NCI-H82 (cell line): ENCODE data around the gene ADAMTS14.
A peak's percentile ranks its signal among the peaks of the same experiment; 100 is the strongest.
"Not testable (repeated sequence)": the region's sequence is repeated elsewhere in the genome, so short reads cannot be mapped to it uniquely, and the experiment has no call there.

Source experiments
- DNase-seq: peaks from one replicate; lab custom pipeline; 2025; lab: John Stamatoyannopoulos, UW

ADAMTS14 gene

DNA sequence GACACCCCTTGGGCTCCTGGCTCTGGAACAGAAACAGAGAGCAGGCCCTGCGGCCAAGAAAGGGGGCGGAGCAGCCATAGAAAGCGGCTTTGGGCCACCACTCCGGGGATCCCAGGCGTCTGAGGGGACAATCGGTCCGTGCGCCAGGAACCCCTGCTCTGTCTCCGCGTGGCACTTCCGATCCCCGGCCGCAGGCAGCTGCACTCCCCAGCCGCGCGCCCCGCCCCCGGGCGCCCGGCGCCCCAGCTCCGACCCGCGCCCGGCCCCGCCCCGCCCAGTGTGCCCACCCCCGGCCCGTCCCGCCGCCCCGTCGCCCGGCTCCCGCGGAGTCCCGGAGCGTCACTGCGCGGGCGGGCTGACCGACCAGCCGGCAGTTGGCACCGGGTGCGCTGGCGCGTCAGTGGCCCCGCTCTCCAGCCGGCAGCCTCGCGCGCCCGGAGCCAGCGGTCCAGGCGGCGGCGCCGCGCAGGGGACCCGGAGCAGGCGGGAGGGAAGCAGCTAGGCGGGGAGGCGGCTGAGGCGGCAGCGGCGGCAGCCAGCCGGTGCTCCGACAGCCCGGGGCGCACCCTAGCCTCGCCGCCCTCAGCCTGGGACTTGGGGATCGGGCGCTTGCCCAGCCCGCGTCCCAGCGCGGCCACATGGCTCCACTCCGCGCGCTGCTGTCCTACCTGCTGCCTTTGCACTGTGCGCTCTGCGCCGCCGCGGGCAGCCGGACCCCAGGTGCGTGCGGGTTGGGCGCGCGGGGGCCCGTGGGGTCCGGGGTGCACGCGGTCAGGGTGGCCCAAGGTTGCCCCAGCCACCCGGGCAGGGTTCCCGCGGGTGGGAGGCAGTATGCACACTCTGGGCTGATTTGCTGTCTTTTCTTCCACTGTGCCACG is at the start of gene ADAMTS14:
Gene ADAMTS14, plus strand, starts transcription at position 342 of the 878 bp plus-strand sequence. Its CDS starts 297 bp downstream, at position 639.
- DNase-seq: peak; percentile 54

DNA sequence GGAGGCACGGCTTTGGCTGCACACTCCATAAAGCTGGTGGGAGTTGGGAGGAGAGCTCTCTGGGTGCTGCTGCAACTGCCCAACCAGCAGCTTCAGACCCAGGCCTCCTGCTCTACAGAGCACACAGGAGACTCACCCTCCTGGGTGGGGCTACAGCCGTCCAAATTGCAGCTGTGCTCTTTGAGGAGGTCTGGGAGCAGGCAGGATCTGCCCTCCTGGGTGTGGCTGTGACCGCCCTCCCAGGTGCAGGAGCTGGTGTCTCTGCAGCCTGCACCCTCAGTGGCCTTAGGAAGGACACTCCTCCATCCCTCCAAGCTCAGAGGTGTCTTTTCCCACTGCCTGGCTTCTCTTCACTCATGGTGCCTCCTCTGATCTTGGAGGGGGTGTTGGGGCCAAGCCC is 49.8 kb upstream of the ADAMTS14 start:
- DNase-seq: no peak

DNA sequence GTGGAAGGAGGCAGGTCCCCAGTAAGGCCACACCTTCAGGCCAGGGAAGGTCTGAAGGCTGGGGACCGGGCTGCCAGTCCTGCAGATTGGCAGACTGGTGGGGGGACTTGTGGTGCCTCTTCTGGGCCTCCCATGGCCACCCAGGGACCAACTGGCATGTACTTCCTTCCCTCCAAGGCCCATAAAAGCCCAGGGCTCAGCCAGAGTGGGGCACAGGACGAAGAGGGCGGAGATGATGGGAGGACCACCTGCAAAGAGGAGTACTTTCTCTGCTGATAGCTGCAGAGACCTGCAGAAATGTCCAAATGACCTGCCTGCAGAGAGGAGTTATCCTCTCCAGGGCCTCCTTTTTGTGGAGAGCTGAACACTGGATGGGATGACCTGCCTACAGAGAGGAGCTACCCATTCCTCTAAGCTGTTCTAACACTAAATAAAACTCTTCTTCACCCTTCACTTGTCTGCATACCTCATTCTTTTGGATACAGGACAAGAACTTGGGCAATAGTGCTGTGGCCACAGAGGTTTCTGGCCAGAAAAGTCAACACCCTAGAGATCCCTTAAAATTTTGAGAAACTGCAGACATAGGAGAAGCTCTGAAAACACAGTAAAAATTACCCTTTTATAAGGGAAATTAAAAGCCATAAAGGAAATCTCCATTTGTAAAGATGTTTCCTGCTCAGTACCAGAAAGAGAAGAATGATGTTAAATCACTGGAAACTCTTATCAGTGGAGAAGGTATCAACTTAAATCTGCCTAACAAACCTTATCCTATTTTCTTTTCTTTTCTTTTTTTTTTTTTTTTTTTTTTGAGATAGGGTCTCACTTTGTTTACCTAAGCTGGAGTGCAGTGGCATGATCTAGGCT is 49.1 kb upstream of the ADAMTS14 start:
- DNase-seq: no peak

DNA sequence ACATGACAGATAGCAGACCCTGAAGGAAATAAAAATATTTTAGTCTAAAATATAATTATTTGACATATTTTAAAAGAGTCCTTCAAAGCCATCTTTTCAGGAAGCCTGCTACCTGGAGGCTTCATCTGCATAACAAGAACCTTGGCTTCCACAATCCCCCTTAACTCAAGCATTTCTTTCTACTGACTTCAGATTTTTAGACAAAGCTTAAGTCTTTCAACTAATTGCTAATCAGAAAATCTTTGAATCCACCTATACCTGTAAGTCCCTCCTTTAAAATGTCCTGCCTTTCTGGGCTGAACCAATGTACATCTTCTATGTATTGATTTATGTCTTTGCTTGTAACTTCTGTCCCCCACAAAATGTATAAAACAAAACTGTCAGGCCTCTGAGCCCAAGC is 46.2 kb upstream of the ADAMTS14 start:
- no peak for DNase-seq

DNA sequence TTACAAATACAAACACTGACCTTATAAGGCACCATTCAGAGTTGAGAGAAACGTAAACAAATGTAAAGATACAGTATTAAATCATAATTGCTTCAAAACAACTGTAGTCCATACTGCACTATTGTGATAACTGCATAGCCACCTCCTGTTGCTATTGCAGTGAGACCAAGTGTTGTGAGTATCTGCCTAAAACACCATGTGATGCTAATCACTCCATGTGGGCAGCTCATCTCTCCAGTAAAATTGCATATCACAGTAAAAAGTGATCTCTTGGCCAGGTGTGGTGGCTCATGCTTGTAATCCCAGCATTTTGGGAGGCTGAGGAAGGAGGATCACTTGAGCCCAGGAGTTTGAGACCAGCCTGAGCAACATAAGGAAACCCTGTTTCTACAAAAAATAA is 43.0 kb upstream of the ADAMTS14 start:
- no peak for DNase-seq

DNA sequence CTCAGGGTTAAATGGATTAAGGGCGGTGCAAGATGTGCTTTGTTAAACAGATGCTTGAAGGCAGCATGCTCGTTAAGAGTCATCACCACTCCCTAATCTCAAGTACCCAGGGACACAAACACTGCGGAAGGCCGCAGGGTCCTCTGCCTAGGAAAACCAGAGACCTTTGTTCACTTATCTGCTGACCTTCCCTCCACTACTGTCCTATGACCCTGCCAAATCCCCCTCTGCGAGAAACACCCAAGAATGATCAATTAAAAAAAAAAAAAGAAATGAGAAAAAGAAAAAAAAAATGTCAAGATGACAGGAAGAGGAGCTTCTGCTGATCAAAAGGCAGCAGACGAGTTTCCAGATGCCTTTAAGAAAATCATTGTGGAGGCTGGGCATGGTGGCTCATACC is 40.6 kb upstream of the ADAMTS14 start:
- not testable (repeated sequence) for DNase-seq

- no peak for DNase-seq
Measured at GRCh38 chr10:70634011-70634410, 38.3 kb upstream of the ADAMTS14 start.

DNA sequence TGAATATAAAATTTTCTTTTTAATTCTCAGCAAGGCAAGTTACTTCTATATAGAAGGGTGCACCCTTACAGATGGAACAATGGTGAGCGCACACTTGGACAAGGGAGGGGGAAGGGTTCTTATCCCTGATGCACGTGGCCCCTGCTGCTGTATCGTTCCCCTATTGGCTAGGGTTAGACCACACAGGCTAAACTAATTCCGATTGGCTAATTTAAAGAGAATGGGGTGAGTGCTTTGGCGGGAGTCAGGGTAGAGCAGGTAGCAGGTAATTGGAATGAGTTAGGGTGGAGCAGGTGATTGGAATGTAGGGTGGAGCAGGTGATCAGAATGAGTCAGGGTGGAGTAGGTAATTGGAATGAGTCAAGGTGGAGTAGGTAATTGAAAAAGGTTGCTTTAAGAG is 37.8 kb upstream of the ADAMTS14 start:
- DNase-seq: not testable (repeated sequence)

DNA sequence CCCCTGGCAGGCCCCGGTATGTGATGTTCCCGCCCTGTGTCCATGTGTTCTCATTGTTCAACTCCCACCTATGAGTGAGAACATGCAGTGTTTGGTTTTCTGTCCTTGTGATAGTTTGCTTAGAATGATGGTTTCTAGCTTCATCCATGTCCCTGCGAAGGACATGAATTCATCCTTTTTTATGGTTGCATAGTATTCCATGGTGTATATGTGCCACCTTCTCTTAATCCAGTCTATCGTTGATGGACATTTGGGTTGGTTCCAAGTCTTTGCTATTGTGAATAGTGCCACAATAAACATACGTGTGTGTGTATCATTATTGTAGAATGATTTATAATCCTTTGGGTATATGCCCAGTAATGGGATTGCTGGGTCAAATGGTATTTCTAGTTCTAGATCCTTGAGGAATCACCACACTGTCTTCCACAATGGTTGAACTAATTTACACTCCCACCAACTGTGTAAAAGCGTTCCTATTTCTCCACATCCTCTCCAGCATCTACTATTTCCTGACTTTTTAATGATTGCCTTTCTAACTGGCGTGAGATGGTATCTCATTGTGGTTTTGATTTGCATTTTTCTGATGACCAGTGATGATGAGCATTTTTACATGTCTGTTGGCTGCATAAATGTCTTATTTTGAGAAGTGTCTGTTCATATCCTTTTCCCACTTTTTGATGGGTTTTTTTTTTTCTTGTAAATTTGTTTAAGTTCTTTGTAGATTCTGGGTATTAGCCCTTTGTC is 32.5 kb upstream of the ADAMTS14 start:
- not testable (repeated sequence) for DNase-seq

- DNase-seq: not testable (repeated sequence)
Measured at GRCh38 chr10:70643272-70643671, 29.0 kb upstream of the ADAMTS14 start.

- not testable (repeated sequence) for DNase-seq
Measured at GRCh38 chr10:70644959-70645358, 27.3 kb upstream of the ADAMTS14 start.

GRCh38 chr10:70647086-70647485 is 25.2 kb upstream of the ADAMTS14 start:
- DNase-seq: no peak

DNA sequence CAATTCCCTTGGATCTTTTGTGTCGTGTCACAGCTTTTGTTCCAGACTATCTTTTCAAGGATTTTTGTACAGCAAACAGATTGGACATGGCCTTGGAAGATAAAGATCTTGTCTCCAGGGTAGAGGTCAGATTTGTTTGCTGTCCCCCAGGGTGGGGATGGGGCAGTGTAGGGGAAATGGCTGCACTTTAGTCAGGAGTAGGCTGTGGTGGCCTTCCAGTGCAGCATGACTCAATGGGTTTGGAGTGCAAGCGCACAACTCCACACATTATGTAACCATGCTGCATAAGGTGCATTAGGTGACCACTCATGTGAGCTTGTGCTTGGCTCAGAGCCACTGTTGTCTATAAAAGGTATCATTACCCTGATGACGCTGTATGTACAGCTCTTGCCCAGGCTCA is 23.9 kb upstream of the ADAMTS14 start:
- peak; percentile 20 for DNase-seq

DNA sequence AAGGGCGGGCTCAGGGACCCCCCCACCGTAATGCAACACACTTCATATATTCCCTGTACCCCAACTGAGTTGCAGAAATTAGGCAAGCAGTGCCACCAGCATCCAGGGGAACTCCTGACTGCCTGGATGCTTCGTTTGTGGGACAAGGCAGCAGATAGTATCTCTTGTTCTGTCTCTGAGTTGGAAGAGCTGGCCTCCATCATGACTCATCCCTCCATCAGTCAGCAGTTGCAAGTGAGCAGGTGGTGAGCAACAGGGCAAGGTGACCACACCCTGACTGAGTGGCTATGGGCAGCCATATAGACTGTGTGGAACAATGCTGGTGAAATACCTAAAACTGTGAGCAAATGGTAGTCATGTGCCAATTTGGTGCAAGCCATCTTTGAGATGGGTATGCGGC is 22.8 kb upstream of the ADAMTS14 start:
- no peak for DNase-seq

DNA sequence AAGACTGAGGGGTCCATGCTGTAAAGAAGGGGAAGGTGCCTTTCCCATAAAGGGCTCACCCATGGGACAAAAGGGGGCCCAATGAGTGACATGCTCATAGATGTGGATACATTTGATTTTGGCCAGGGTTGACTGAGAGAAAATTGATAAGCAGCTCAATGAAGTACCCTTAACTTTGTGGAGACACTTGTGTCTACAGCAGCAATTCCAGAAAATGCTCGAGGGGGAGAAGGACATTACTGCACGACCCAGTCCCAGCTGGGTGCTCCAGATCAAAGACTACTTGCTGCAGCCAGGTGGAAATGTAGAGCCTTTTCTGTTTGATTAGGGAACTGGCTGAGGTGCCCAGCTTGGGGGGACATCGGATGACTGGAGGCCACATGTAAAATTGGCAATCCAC is 22.2 kb upstream of the ADAMTS14 start:
- DNase-seq: no peak

DNA sequence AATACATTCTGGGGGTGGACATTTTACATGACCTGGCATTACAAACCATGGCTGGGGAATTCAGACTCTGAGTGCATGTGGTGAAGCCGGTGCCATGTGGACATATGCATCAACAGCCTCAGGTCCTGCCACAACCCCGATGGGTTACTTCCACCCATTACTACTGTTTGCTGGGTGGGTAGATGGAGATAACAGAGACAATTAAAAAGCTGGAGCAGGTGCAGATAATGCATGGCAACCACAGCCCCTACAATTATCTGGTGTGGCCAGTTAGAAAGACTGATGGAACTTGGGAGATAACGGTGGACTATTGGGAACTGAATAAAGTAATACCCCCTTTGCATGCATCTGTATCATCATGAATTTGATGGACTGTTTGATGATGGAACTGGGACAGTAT is 21.6 kb upstream of the ADAMTS14 start:
- no peak for DNase-seq

DNA sequence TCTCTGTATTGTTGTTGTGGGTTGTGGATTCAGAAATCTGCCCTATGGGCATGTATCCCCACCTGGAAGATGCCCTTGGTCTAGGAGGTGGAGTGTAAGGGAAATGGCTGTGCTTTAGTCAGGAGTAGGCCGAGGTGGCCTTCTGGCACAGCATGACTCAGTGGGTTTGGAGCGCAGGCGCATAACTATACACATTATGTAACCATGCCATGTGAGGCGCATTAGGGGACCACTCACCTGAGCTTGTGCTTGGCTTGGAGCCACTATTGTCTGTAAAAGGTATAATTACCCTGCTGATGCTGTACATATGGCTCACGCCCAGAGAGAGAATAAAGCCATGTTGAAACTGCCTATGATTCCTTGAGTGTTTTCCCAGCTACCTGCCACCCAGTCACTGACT is 20.6 kb upstream of the ADAMTS14 start:
- DNase-seq: peak; percentile 23

- DNase-seq: no peak
Measured at GRCh38 chr10:70652761-70653657, 19.3 kb upstream of the ADAMTS14 start.

DNA sequence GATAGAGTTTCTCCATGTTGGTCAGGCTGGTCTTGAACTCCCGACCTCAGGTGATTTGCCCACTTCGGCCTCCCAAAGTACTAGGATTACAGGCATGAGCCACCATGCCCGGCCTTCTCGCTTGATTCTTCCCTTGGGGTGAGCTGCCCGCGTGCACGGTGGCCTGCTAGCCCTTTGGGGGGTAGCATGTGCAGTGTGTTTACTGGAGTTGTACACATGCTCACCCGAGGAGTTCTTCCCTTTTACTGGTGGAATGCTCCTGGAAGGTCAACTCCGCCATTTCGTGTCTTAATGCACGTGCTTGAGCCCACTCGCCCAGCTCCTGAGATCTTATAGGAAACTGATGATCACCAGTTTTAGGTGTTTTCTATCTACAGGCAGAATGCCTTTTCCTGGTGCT is 17.0 kb upstream of the ADAMTS14 start:
- no peak for DNase-seq

- DNase-seq: no peak
Measured at GRCh38 chr10:70656489-70656888, 15.8 kb upstream of the ADAMTS14 start.

DNA sequence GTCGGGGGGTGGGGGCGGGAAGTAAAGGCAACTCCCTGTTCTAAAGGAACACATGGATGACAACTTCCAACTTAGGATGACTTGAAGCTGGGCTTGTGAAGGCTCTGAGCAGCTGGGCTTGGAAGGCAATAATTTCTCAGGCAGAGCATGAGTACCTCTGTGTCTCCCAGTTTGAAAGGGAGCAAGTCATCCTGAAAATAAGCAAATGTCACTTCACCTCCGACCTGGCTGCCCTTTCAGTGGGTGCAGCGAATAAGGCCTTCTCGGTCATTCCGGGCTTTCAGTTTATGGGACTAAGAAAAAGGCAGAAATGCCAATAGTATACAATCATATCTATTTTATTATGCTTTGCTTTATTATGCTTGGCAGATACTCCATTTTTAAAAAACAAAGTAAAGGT is 15.3 kb upstream of the ADAMTS14 start:
- no peak for DNase-seq
